Caco-2 (cell line): Measurements from ENCODE around the gene NPAS2. TPM values are rescaled to one million over a fixed set of nuclear protein-coding genes. Genes with fewer than 3 reads are reported as not detected.

ENCODE experiments used
- BruUV-seq: library from RNA; stranded (reverse); fragments of 400-500 nt; replicated peaks from 2 replicates; lab custom pipeline; 2021; lab: Mats Ljungman, UMichigan
- CTCF ChIA-PET: fragments of 300-600 bp; sonication (Branson Sonifier 250); formaldehyde crosslinking; loops from one replicate; lab custom pipeline; 2022; ENCODE audit warnings: antibody characterized with exemption; lab: Charles Lee
- POLR2A ChIA-PET: fragments of 300-600 bp; sonication (Branson Sonifier 250); formaldehyde crosslinking; loops from one replicate; lab custom pipeline; 2022; ENCODE audit warnings: antibody characterized with exemption; lab: Charles Lee
- DNase-seq, 2 experiments: peaks; one replicate each; pipeline versions ENCODE4 v3.0.0 to v3.0.0-alpha.2; 2020 to 2022
- H3K27me3 ChIP-seq: replicated peaks from 2 replicates; pipeline ENCODE4 v1.6.0; 2011; ENCODE audit warnings: low read length; ENCODE audit not compliant: control insufficient read depth, insufficient read depth
- H3K36me3 ChIP-seq: 2 replicates; pipeline ENCODE4 v1.5.1; 2011; ENCODE audit warnings: low read length; ENCODE audit not compliant: control insufficient read depth, insufficient read depth
- H3K4me1 ChIP-seq: fragments of 250-450 bp; sonication (Bioruptor Pico); 2 replicates; pipeline ENCODE4 v1.5.1; 2020; ENCODE audit warnings: mild to moderate bottlenecking
- H3K4me3 ChIP-seq: 2 replicates; pipeline ENCODE4 v1.5.1; 2011; ENCODE audit warnings: low read depth, mild to moderate bottlenecking, control low read depth, low read length
- H3K9me3 ChIP-seq: fragments of 250-450 bp; sonication (Bioruptor Pico); 2 replicates; pipeline ENCODE4 v1.5.1; 2020; ENCODE audit warnings: mild to moderate bottlenecking, moderate library complexity
- H3K27ac Mint-ChIP-seq: one replicate; pipeline ENCODE4 v1.8.0; 2022; ENCODE audit warnings: mixed read lengths; ENCODE audit not compliant: unreplicated experiment
- H3K27me3 Mint-ChIP-seq: one replicate; pipeline ENCODE4 v1.8.0; 2022; ENCODE audit warnings: mixed read lengths; ENCODE audit not compliant: insufficient read depth, unreplicated experiment
- H3K36me3 Mint-ChIP-seq: one replicate; pipeline ENCODE4 v1.8.0; 2022; ENCODE audit warnings: mild to moderate bottlenecking, mixed read lengths; ENCODE audit not compliant: insufficient read depth, unreplicated experiment
- H3K4me1 Mint-ChIP-seq: one replicate; pipeline ENCODE4 v1.8.0; 2022; ENCODE audit warnings: low read depth, mixed read lengths; ENCODE audit not compliant: unreplicated experiment
- H3K4me3 Mint-ChIP-seq: one replicate; pipeline ENCODE4 v1.8.0; 2022; ENCODE audit warnings: mild to moderate bottlenecking, moderate library complexity, mixed read lengths; ENCODE audit not compliant: unreplicated experiment
- H3K9me3 Mint-ChIP-seq: one replicate; pipeline ENCODE4 v1.8.0; 2022; ENCODE audit warnings: mixed read lengths; ENCODE audit not compliant: unreplicated experiment
- CTCF ChIP-seq, 2 experiments: fragments of 200-600 bp in 1 of 2; IDR thresholded peaks; 1 replicate in 1 of 2; 2 replicates in 1 of 2; pipeline versions ENCODE4 v1.5.1 to v1.8.0; 2011 to 2022; ENCODE audit warnings: antibody characterized with exemption in 1 of 2, control low read depth in 1 of 2, inconsistent platforms in 1 of 2, low read depth in 1 of 2, low read length in 1 of 2, mild to moderate bottlenecking in 1 of 2, moderate library complexity in 1 of 2; ENCODE audit not compliant: insufficient read depth in 1 of 2, severe bottlenecking in 1 of 2, unreplicated experiment in 1 of 2
- intact Hi-C: fragments of 100-400 bp; cut with micrococcal nuclease; formaldehyde crosslinking; loops from one replicate; pipeline ENCODE4 v1.10.0; 2022; ENCODE audit not compliant: unreplicated experiment
- total RNA-seq: library from RNA; stranded (reverse); gene quantifications from 2 replicates; pipeline ENCODE4 v1.2.3, GENCODE V29; 2022

Gene NPAS2
- total RNA-seq, 1 experiment from 2014 or later = 2.8 TPM

- no peaks in the 10 kb centered on the region for H3K36me3 ChIP-seq
- Mint-ChIP-seq H3K9me3 (no peaks in the 10 kb centered on the region), H3K36me3 (peaks cover 4% of the 10 kb centered on the region), H3K27ac (no peak overlapping the region), H3K4me3 (no peak overlapping the region), H3K4me1 (peaks cover 20% of the 10 kb centered on the region), H3K27me3 (no peaks in the 10 kb centered on the region)
- CTCF ChIA-PET = no interaction called here
- POLR2A ChIA-PET = no interaction called here
- no TSS peak for BruUV-seq
- no peaks in the 10 kb centered on the region for H3K27me3 ChIP-seq
- TF ChIP-seq CTCF (IDR thresholded peaks at IDR 0.05; ENCODE audit: insufficient read depth in 1 of 2, low read depth in 1 of 2, low read length in 1 of 2, severe bottlenecking in 1 of 2, unreplicated experiment in 1 of 2) = no peak
- H3K9me3 ChIP-seq = no peaks in the 10 kb centered on the region
- peaks cover 17% of the 10 kb centered on the region for H3K4me1 ChIP-seq
- DNase-seq = no peak
- no peak overlapping the region for H3K4me3 ChIP-seq
- intact Hi-C loops = no loop called here
Measured at GRCh38 chr2:100905132-100905805, 85.3 kb downstream of the NPAS2 start.

- ChIA-PET POLR2A (no interaction called here), CTCF (interaction anchor here (0.6 kb wide), 1 partner anchor 1009 kb away, joined by 3 read pairs; no protein-coding TSS in a partner anchor)
- H3K4me1 ChIP-seq = peaks cover 17% of the 10 kb centered on the region
- Mint-ChIP-seq H3K27ac (no peak overlapping the region), H3K27me3 (no peaks in the 10 kb centered on the region), H3K36me3 (peaks cover 4% of the 10 kb centered on the region), H3K9me3 (no peaks in the 10 kb centered on the region), H3K4me3 (no peak overlapping the region), H3K4me1 (peaks cover 20% of the 10 kb centered on the region)
- intact Hi-C loops = no loop called here
- H3K4me3 ChIP-seq = no peak overlapping the region
- no TSS peak for BruUV-seq
- no peaks in the 10 kb centered on the region for H3K9me3 ChIP-seq
- no peak for TF ChIP-seq CTCF (IDR thresholded peaks at IDR 0.05; ENCODE audit: insufficient read depth in 1 of 2, low read depth in 1 of 2, low read length in 1 of 2, severe bottlenecking in 1 of 2, unreplicated experiment in 1 of 2)
- no peak for DNase-seq
- H3K36me3 ChIP-seq = no peaks in the 10 kb centered on the region
- H3K27me3 ChIP-seq = no peaks in the 10 kb centered on the region
Measured at GRCh38 chr2:100906131-100906530, 86.2 kb downstream of the NPAS2 start.

GRCh38 chr2:100906679-100907078 is 86.7 kb downstream of the NPAS2 start:
- no TSS peak for BruUV-seq
- intact Hi-C loops = no loop called here
- ChIA-PET POLR2A (no interaction called here), CTCF (no interaction called here)
- TF ChIP-seq CTCF (IDR thresholded peaks at IDR 0.05; ENCODE audit: insufficient read depth in 1 of 2, low read depth in 1 of 2, low read length in 1 of 2, severe bottlenecking in 1 of 2, unreplicated experiment in 1 of 2) = no peak
- peaks cover 17% of the 10 kb centered on the region for H3K4me1 ChIP-seq
- H3K36me3 Mint-ChIP-seq = peaks cover 4% of the 10 kb centered on the region
- no peaks in the 10 kb centered on the region for H3K27me3 ChIP-seq
- H3K9me3 Mint-ChIP-seq = no peaks in the 10 kb centered on the region
- DNase-seq = no peak
- H3K27ac Mint-ChIP-seq = no peak overlapping the region
- H3K4me3 ChIP-seq = no peak overlapping the region
- H3K9me3 ChIP-seq = no peaks in the 10 kb centered on the region
- H3K36me3 ChIP-seq = no peaks in the 10 kb centered on the region
- peaks cover 20% of the 10 kb centered on the region for H3K4me1 Mint-ChIP-seq
- no peak overlapping the region for H3K4me3 Mint-ChIP-seq
- no peaks in the 10 kb centered on the region for H3K27me3 Mint-ChIP-seq
